Hepatocyte (in vitro differentiated cells): ENCODE measurements around the gene MEDAG. TPM values are rescaled to one million over a fixed set of nuclear protein-coding genes. Genes with fewer than 3 reads are reported as not detected.

Experiments
- DNase-seq: peaks from one replicate; pipeline ENCODE4 v3.0.0-alpha.2; 2016; ENCODE audit warnings: low spot score
- H2AFZ ChIP-seq: fragments of 200-600 bp; sonication (generic); 2 replicates; pipeline ENCODE4 v1.6.0; 2016; ENCODE audit warnings: antibody characterized with exemption, mild to moderate bottlenecking
- H3K27ac ChIP-seq: fragments of 200-600 bp; sonication (generic); 2 replicates; pipeline ENCODE4 v1.5.1; 2016; ENCODE audit warnings: mild to moderate bottlenecking
- H3K27me3 ChIP-seq: fragments of 200-600 bp; sonication (generic); 2 replicates; pipeline ENCODE4 v1.6.1; 2016
- H3K36me3 ChIP-seq: fragments of 200-600 bp; sonication (generic); replicated peaks from 2 replicates; pipeline ENCODE4 v1.5.1; 2016; ENCODE audit warnings: low read depth; ENCODE audit not compliant: insufficient read depth
- H3K4me1 ChIP-seq: fragments of 200-600 bp; sonication (generic); 2 replicates; pipeline ENCODE4 v1.5.1; 2016; ENCODE audit warnings: mild to moderate bottlenecking, moderate library complexity; ENCODE audit not compliant: insufficient read depth
- H3K4me2 ChIP-seq: fragments of 200-600 bp; sonication (generic); 2 replicates; pipeline ENCODE4 v1.6.0; 2016
- H3K4me3 ChIP-seq: fragments of 200-600 bp; sonication (generic); 2 replicates; pipeline ENCODE4 v1.5.1; 2016; ENCODE audit warnings: mild to moderate bottlenecking
- H3K79me2 ChIP-seq: fragments of 200-600 bp; sonication (generic); 2 replicates; pipeline ENCODE4 v1.6.0; 2017; ENCODE audit warnings: mild to moderate bottlenecking
- H3K9me2 ChIP-seq: fragments of 200-600 bp; sonication (generic); replicated peaks from 2 replicates; pipeline ENCODE4 v1.6.0; 2017; ENCODE audit warnings: mild to moderate bottlenecking; ENCODE audit not compliant: insufficient read depth
- H3K9me3 ChIP-seq: fragments of 200-600 bp; sonication (generic); 2 replicates; pipeline ENCODE4 v1.5.1; 2016; ENCODE audit warnings: low read depth, mild to moderate bottlenecking
- H4K20me1 ChIP-seq: fragments of 200-600 bp; sonication (generic); 2 replicates; pipeline ENCODE4 v1.6.0; 2016; ENCODE audit warnings: mild to moderate bottlenecking; ENCODE audit not compliant: insufficient read depth, poor library complexity, severe bottlenecking
- EZH2 ChIP-seq: fragments of 200-600 bp; sonication (generic); IDR thresholded peaks from 2 replicates; pipeline ENCODE4 v1.6.1; 2016; ENCODE audit warnings: antibody characterized with exemption, mild to moderate bottlenecking, borderline replicate concordance
- EZH2phosphoT487 ChIP-seq: fragments of 200-600 bp; sonication (generic); IDR thresholded peaks from one replicate; pipeline ENCODE4 v1.6.1; 2018; ENCODE audit warnings: antibody characterized with exemption, mild to moderate bottlenecking, low read depth, moderate library complexity; ENCODE audit not compliant: unreplicated experiment, severe bottlenecking
- WGBS: methylation state at CpG from one replicate; pipeline ENCODE4 v1.1.6; 2016; ENCODE audit warnings: low lambda C conversion rate; ENCODE audit errors: missing lambda C conversion rate; 5-methylcytosine and 5-hydroxymethylcytosine counted together
- polyA plus RNA-seq: library from polyadenylated mRNA; unstranded; fragments of >200 nt; fragmentation: Nextera tagmentation; extraction: Ambion mirVana; gene quantifications from 2 replicates; pipeline ENCODE4 v1.2.1, GENCODE V29; 2016
- total RNA-seq: library from RNA; depleted of rRNA; stranded (reverse); fragments of >200 nt; gene quantifications from 2 replicates; pipeline ENCODE4 v1.2.3, GENCODE V29; 2014
- TF ChIP-seq, protein P1 (sequence below): fragments of 200-600 bp; sonication (generic); IDR thresholded peaks from 2 replicates; pipeline ENCODE4 v1.5.1; 2016; ENCODE audit warnings: antibody characterized with exemption, mild to moderate bottlenecking; ENCODE audit not compliant: poor library complexity

MEDAG gene
- total and polyA plus RNA-seq, 2 experiments from 2014 or later, result 0.03 to 0.28 TPM

GRCh38 chr13:30874561-30874960 is 31.5 kb upstream of the MEDAG start:
- no peak overlapping the region for H3K4me3 ChIP-seq
- no peaks in the 10 kb centered on the region for H3K9me3 ChIP-seq
- H2AFZ ChIP-seq, result no peak overlapping the region
- no peaks in the 10 kb centered on the region for H3K36me3 ChIP-seq
- DNase-seq, result no peak
- H3K4me2 ChIP-seq, result no peak overlapping the region
- H3K4me1 ChIP-seq, result peaks cover 20% of the 10 kb centered on the region
- H3K9me2 ChIP-seq, result no peaks in the 10 kb centered on the region
- 83% methylated on average over 6 of the region's 6 CpGs for WGBS
- H3K79me2 ChIP-seq, result no peaks in the 10 kb centered on the region
- H3K27ac ChIP-seq, result peak overlapping the region; percentile 76
- TF ChIP-seq, protein P1, sequence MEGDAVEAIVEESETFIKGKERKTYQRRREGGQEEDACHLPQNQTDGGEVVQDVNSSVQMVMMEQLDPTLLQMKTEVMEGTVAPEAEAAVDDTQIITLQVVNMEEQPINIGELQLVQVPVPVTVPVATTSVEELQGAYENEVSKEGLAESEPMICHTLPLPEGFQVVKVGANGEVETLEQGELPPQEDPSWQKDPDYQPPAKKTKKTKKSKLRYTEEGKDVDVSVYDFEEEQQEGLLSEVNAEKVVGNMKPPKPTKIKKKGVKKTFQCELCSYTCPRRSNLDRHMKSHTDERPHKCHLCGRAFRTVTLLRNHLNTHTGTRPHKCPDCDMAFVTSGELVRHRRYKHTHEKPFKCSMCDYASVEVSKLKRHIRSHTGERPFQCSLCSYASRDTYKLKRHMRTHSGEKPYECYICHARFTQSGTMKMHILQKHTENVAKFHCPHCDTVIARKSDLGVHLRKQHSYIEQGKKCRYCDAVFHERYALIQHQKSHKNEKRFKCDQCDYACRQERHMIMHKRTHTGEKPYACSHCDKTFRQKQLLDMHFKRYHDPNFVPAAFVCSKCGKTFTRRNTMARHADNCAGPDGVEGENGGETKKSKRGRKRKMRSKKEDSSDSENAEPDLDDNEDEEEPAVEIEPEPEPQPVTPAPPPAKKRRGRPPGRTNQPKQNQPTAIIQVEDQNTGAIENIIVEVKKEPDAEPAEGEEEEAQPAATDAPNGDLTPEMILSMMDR, result no peak
- TF ChIP-seq EZH2phosphoT487 (no peak), EZH2 (no peak)
- no peaks in the 10 kb centered on the region for H4K20me1 ChIP-seq
- no peaks in the 10 kb centered on the region for H3K27me3 ChIP-seq

DNA sequence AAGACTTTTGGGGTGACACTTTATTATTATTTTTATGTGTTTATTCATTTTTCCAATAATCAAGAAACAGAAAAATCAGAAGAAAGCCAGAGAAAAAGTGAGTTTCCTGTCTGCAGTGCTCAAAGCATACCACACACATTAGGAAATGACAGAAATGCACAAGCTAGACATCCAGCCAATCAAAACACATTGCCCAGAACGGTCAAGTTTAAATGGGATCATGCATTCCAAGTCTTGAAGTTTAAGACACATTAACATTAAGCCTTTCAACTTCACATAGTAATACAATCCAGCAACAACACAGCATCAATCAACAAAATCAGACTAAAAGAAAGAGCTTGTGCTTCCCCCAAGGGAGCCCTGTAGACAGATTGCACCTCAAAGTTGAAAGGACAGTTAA is 28.7 kb upstream of the MEDAG start:
- Histone ChIP-seq H3K9me3 (no peaks in the 10 kb centered on the region), H3K27me3 (no peaks in the 10 kb centered on the region), H3K36me3 (no peaks in the 10 kb centered on the region), H3K4me3 (no peak overlapping the region), H3K27ac (peak overlapping the region; percentile 16), H3K9me2 (no peaks in the 10 kb centered on the region), H3K4me2 (no peak overlapping the region), H2AFZ (no peak overlapping the region), H3K79me2 (no peaks in the 10 kb centered on the region), H4K20me1 (no peaks in the 10 kb centered on the region), H3K4me1 (peaks cover 32% of the 10 kb centered on the region)
- DNase-seq, result no peak
- WGBS, result 4% methylated on average over 1 of the region's 1 CpG
- TF ChIP-seq, protein P1, result no peak
- TF ChIP-seq EZH2 (no peak), EZH2phosphoT487 (no peak)

DNA sequence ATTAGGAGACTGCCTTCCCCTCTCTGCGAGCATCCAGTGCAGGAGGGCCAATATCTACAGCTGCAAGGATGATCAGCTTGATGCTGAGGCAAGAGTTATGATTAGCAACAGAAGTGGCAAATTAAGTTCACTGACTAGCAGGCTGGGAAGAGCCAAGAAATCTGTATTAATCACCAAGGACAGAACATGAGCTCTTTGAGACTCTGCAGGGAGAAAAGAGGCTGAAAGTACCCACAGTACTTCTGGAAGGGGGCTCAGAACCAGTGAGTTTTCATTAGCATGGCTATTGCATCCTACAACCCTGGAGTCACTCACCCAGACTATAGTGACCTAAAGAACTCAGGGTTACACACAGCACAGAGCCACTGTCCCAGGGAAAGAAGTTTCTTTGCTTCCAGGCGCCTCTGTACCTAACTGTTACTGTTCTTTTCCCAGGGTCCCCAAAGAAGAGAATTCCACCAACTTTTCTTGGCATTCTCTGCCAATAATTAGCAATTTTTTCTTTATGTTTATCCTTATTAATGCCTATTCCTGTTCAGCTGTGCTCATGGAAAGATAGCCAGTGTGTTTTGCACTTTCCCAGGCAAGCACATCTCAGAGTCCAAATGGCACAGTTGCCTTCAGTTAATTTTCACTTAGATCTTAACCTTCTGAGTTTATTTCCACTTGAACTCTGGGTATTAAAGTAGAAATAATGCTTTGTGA is 25.8 kb upstream of the MEDAG start:
- H3K79me2 ChIP-seq, result no peaks in the 10 kb centered on the region
- H3K27me3 ChIP-seq, result no peaks in the 10 kb centered on the region
- peak overlapping the region; percentile 18 for H3K27ac ChIP-seq
- no peak overlapping the region for H3K4me3 ChIP-seq
- H2AFZ ChIP-seq, result no peak overlapping the region
- TF ChIP-seq EZH2phosphoT487 (no peak), EZH2 (no peak)
- no peaks in the 10 kb centered on the region for H4K20me1 ChIP-seq
- no peaks in the 10 kb centered on the region for H3K9me2 ChIP-seq
- WGBS, result 93% methylated on average over 2 of the region's 2 CpGs
- peaks cover 20% of the 10 kb centered on the region for H3K4me1 ChIP-seq
- H3K4me2 ChIP-seq, result peak overlapping the region; percentile 15
- DNase-seq, result no peak
- H3K9me3 ChIP-seq, result no peaks in the 10 kb centered on the region
- H3K36me3 ChIP-seq, result no peaks in the 10 kb centered on the region

DNA sequence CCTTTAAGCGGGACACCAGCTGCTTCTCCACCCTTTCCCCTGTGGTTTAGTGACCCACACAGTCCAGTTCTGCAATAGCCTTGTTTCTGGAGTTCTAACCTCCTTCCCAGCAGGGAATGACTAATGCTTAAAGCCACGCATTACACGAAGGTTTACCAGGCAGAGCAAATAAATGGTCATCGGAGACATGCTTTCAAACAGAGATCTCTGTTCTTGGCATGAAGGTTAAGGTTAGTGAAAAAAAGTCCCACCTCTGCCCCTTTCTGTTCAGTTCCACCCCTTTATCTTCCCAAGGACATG is 25.3 kb upstream of the MEDAG start:
- H3K4me2 ChIP-seq, result peak overlapping the region; percentile 15
- no peaks in the 10 kb centered on the region for H3K27me3 ChIP-seq
- no peaks in the 10 kb centered on the region for H3K9me2 ChIP-seq
- H3K79me2 ChIP-seq, result no peaks in the 10 kb centered on the region
- H3K36me3 ChIP-seq, result no peaks in the 10 kb centered on the region
- H3K4me3 ChIP-seq, result no peak overlapping the region
- no peak for TF ChIP-seq EZH2
- TF ChIP-seq, protein P1, result no peak
- TF ChIP-seq EZH2phosphoT487, result no peak
- peak overlapping the region; percentile 18 for H3K27ac ChIP-seq
- WGBS, result 43% methylated on average over 4 of the region's 4 CpGs
- H3K9me3 ChIP-seq, result no peaks in the 10 kb centered on the region
- H3K4me1 ChIP-seq, result peaks cover 20% of the 10 kb centered on the region
- no peaks in the 10 kb centered on the region for H4K20me1 ChIP-seq
- no peak overlapping the region for H2AFZ ChIP-seq
- peak; percentile 57 for DNase-seq
